GM23338 (cell line): ENCODE results near the gene CST3. TPM values are rescaled to one million over a fixed set of nuclear protein-coding genes. Genes with fewer than 3 reads are reported as not detected.

Source experiments
- ATAC-seq: fragments of 200-7000 bp; cut with Tn5 transposase; 3 replicates; pipeline ENCODE4 v1.9.1; 2020
- DNase-seq: peaks from one replicate; pipeline ENCODE4 v3.0.0-alpha.2; 2015; ENCODE audit warnings: low spot score
- H2AFZ ChIP-seq: fragments of 200-600 bp; sonication (generic); 2 replicates; pipeline ENCODE4 v1.8.0; 2016; ENCODE audit warnings: antibody characterized with exemption, mild to moderate bottlenecking, moderate library complexity
- H3F3A ChIP-seq: fragments of 200-600 bp; sonication (generic); replicated peaks from 2 replicates; pipeline ENCODE4 v1.8.0; 2017; ENCODE audit warnings: antibody characterized with exemption, mixed run types, low read depth
- H3K27ac ChIP-seq: fragments of 200-600 bp; sonication (generic); 2 replicates; pipeline ENCODE4 v1.6.1; 2016; ENCODE audit warnings: low read depth
- H3K27me3 ChIP-seq: fragments of 200-600 bp; sonication (generic); 2 replicates; pipeline ENCODE4 v1.8.0; 2016; ENCODE audit warnings: mild to moderate bottlenecking, mixed run types, moderate library complexity; ENCODE audit not compliant: insufficient read depth
- H3K36me3 ChIP-seq: fragments of 200-600 bp; sonication (generic); 2 replicates; pipeline ENCODE4 v1.8.0; 2016; ENCODE audit warnings: mild to moderate bottlenecking; ENCODE audit not compliant: insufficient read depth
- H3K4me1 ChIP-seq: fragments of 200-600 bp; sonication (generic); 2 replicates; pipeline ENCODE4 v1.8.0; 2016; ENCODE audit warnings: mild to moderate bottlenecking, moderate library complexity; ENCODE audit not compliant: insufficient read depth
- H3K4me2 ChIP-seq: fragments of 200-600 bp; sonication (generic); 2 replicates; pipeline ENCODE4 v1.7.1; 2017; ENCODE audit warnings: mixed run types
- H3K4me3 ChIP-seq: fragments of 200-600 bp; sonication (generic); 2 replicates; pipeline ENCODE4 v1.6.1; 2016; ENCODE audit warnings: mixed run types
- H3K79me2 ChIP-seq: fragments of 200-600 bp; sonication (generic); replicated peaks from 2 replicates; pipeline ENCODE4 v1.8.0; 2017; ENCODE audit warnings: mild to moderate bottlenecking; ENCODE audit not compliant: insufficient read depth
- H3K9me2 ChIP-seq: fragments of 200-600 bp; sonication (generic); 2 replicates; pipeline ENCODE4 v1.8.0; 2017; ENCODE audit not compliant: insufficient read depth
- H4K20me1 ChIP-seq: fragments of 200-600 bp; sonication (generic); replicated peaks from 2 replicates; pipeline ENCODE4 v1.8.0; 2017; ENCODE audit warnings: mild to moderate bottlenecking; ENCODE audit not compliant: insufficient read depth
- H3K27ac Mint-ChIP-seq: 2 replicates; pipeline ENCODE4 v1.8.0; 2020; ENCODE audit warnings: inconsistent platforms, mild to moderate bottlenecking, moderate library complexity, mixed read lengths
- H3K27me3 Mint-ChIP-seq: 3 replicates; pipeline ENCODE4 v1.8.0; 2022; ENCODE audit warnings: low read depth, mild to moderate bottlenecking, moderate library complexity, mixed read lengths, inconsistent platforms; ENCODE audit not compliant: insufficient read depth, poor library complexity
- H3K36me3 Mint-ChIP-seq: 3 replicates; pipeline ENCODE4 v1.8.0; 2021; ENCODE audit warnings: low read depth, mild to moderate bottlenecking, inconsistent platforms, moderate library complexity, mixed read lengths
- H3K4me1 Mint-ChIP-seq: 3 replicates; pipeline ENCODE4 v1.8.0; 2020; ENCODE audit warnings: mild to moderate bottlenecking, inconsistent platforms, mixed read lengths
- H3K4me3 Mint-ChIP-seq: 3 replicates; pipeline ENCODE4 v1.8.0; 2021; ENCODE audit warnings: moderate library complexity, mild to moderate bottlenecking, inconsistent platforms, mixed read lengths
- H3K9me3 Mint-ChIP-seq: 3 replicates; pipeline ENCODE4 v1.8.0; 2020; ENCODE audit warnings: moderate library complexity, mild to moderate bottlenecking, inconsistent platforms, mixed read lengths
- JUNB ChIP-seq: IDR thresholded peaks from one replicate; pipeline ENCODE4 v1.6.1; 2016; ENCODE audit warnings: antibody characterized with exemption; ENCODE audit not compliant: unreplicated experiment
- polyA plus RNA-seq: library from polyadenylated mRNA; unstranded; fragments of >200 nt; fragmentation: Nextera tagmentation; extraction: Ambion mirVana; gene quantifications from 2 replicates; pipeline ENCODE4 v1.2.1, GENCODE V29; 2016
- total RNA-seq: library from RNA; depleted of rRNA; stranded (reverse); fragments of >200 nt; shearing (Covaris generic); gene quantifications from 2 replicates; pipeline ENCODE4 v1.2.3, GENCODE V29; 2014; rRNA removed
- TF ChIP-seq, protein P1 (sequence below), 2 experiments: fragments of 200-600 bp in 1 of 2; sonication (generic) in 1 of 2; conservative IDR thresholded peaks; 2 replicates each; pipeline versions ENCODE4 v1.5.1 to v1.6.1; 2016 to 2017; ENCODE audit warnings: antibody characterized with exemption in 2 of 2, low read depth in 2 of 2, mild to moderate bottlenecking in 2 of 2, moderate library complexity in 1 of 2
- TF ChIP-seq, protein P2 (sequence below): IDR thresholded peaks from one replicate; pipeline ENCODE4 v1.6.1; 2018; ENCODE audit warnings: antibody characterized with exemption; ENCODE audit not compliant: unreplicated experiment

CST3 gene
- total and polyA plus RNA-seq, 2 experiments from 2014 or later = 51.8 to 71.5 TPM

DNA sequence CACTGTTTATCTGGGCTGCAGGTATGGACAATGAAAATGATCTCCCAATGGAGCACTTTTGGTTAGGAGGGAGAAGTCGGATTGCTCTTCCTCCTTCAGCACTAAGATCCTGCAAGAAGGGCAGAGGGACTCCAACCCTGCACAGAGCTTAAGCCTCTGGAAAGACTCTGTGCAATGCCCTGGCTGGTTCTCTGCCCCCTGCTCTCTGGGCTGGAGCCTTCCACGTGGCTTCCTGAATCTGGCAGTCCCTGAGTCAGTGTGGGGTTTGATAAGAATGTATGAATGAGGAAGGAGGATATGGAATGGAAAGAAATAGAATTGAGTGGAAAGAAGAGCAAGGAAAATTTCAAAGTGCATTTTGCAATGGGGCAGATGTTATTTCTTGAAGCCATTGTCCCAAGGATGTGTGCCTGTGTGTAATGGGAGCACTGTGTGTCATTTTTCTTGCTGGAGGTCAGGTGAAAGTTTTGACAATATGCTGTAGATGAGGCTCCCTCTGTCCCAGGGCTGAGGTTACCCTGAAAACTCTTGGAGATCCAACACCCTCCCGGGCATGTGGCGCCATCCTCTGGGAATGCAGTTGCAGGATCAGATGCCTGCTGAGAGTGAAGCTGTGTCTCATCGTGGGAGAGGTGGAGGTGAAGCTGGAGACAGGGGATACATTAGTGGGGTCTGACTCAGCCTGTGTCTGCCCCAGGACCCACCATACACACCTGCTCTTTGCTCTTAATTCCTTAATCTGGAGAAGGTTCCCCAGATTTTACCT lies 53.1 kb downstream of the CST3 start:
- no peaks in the 10 kb centered on the region; the same call in 1 of the 2 replicates for H3K27me3 ChIP-seq
- H3K4me1 ChIP-seq = no peaks in the 10 kb centered on the region
- peaks cover 13% of the 10 kb centered on the region; the same call in 1 of the 2 replicates for H3K9me2 ChIP-seq
- Mint-ChIP-seq H3K4me3 (no peak overlapping the region), H3K27ac (no peak overlapping the region), H3K27me3 (peaks cover 20% of the 10 kb centered on the region), H3K36me3 (peaks cover 10% of the 10 kb centered on the region; the same call in 1 of the 3 replicates), H3K4me1 (peaks cover 23% of the 10 kb centered on the region), H3K9me3 (peaks cover 21% of the 10 kb centered on the region)
- no peak overlapping the region for H3K27ac ChIP-seq
- peak; percentile 66 for ATAC-seq
- no peak overlapping the region for H3K4me3 ChIP-seq
- no peak overlapping the region for H2AFZ ChIP-seq
- H4K20me1 ChIP-seq = no peaks in the 10 kb centered on the region
- H3K4me2 ChIP-seq = no peak overlapping the region
- no peaks in the 10 kb centered on the region for H3K36me3 ChIP-seq
- peak; percentile 42 for DNase-seq
- H3K79me2 ChIP-seq = no peaks in the 10 kb centered on the region
- TF ChIP-seq, protein P1, sequence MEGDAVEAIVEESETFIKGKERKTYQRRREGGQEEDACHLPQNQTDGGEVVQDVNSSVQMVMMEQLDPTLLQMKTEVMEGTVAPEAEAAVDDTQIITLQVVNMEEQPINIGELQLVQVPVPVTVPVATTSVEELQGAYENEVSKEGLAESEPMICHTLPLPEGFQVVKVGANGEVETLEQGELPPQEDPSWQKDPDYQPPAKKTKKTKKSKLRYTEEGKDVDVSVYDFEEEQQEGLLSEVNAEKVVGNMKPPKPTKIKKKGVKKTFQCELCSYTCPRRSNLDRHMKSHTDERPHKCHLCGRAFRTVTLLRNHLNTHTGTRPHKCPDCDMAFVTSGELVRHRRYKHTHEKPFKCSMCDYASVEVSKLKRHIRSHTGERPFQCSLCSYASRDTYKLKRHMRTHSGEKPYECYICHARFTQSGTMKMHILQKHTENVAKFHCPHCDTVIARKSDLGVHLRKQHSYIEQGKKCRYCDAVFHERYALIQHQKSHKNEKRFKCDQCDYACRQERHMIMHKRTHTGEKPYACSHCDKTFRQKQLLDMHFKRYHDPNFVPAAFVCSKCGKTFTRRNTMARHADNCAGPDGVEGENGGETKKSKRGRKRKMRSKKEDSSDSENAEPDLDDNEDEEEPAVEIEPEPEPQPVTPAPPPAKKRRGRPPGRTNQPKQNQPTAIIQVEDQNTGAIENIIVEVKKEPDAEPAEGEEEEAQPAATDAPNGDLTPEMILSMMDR (conservative IDR thresholded peaks at IDR 0.05; ENCODE audit: low read depth in 2 of 2) = peak; percentile 36 to 68
- no peak for TF ChIP-seq JUNB
- TF ChIP-seq, protein P2, sequence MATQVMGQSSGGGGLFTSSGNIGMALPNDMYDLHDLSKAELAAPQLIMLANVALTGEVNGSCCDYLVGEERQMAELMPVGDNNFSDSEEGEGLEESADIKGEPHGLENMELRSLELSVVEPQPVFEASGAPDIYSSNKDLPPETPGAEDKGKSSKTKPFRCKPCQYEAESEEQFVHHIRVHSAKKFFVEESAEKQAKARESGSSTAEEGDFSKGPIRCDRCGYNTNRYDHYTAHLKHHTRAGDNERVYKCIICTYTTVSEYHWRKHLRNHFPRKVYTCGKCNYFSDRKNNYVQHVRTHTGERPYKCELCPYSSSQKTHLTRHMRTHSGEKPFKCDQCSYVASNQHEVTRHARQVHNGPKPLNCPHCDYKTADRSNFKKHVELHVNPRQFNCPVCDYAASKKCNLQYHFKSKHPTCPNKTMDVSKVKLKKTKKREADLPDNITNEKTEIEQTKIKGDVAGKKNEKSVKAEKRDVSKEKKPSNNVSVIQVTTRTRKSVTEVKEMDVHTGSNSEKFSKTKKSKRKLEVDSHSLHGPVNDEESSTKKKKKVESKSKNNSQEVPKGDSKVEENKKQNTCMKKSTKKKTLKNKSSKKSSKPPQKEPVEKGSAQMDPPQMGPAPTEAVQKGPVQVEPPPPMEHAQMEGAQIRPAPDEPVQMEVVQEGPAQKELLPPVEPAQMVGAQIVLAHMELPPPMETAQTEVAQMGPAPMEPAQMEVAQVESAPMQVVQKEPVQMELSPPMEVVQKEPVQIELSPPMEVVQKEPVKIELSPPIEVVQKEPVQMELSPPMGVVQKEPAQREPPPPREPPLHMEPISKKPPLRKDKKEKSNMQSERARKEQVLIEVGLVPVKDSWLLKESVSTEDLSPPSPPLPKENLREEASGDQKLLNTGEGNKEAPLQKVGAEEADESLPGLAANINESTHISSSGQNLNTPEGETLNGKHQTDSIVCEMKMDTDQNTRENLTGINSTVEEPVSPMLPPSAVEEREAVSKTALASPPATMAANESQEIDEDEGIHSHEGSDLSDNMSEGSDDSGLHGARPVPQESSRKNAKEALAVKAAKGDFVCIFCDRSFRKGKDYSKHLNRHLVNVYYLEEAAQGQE = no peak
- H3F3A ChIP-seq = no peaks in the 10 kb centered on the region

Other genes starting within 250 kb of the CST3 start
- gene NAPB, start 216.5 kb downstream of the CST3 start, total RNA-seq = 12.9 and 18.1 TPM in 2 replicates
- 7.3 and 8.1 TPM in 2 replicates for gene NAPB, start 216.5 kb downstream of the CST3 start, polyA plus RNA-seq
- not detected in 2 replicates for gene CSTL1, start 198.3 kb downstream of the CST3 start, total RNA-seq
- not detected in 2 replicates for gene CSTL1, start 198.3 kb downstream of the CST3 start, polyA plus RNA-seq
- gene CST11, start 185.1 kb downstream of the CST3 start, total RNA-seq = not detected in 2 replicates
- gene CST11, start 185.1 kb downstream of the CST3 start, polyA plus RNA-seq = 0.73 TPM in 1 of 2 replicates, not detected in the other
- not detected in 2 replicates for gene CST8, start 146.8 kb downstream of the CST3 start, total RNA-seq
- gene CST8, start 146.8 kb downstream of the CST3 start, polyA plus RNA-seq = not detected in 2 replicates
- not detected in 2 replicates for gene CST9L, start 69.5 kb downstream of the CST3 start, total RNA-seq
- gene CST9L, start 69.5 kb downstream of the CST3 start, polyA plus RNA-seq = not detected in 2 replicates
- gene CST9, start 32.0 kb downstream of the CST3 start, total RNA-seq = not detected in 2 replicates
- not detected in 2 replicates for gene CST9, start 32.0 kb downstream of the CST3 start, polyA plus RNA-seq
- not detected in 2 replicates for gene CST4, start 51.1 kb upstream of the CST3 start, total RNA-seq
- not detected in 2 replicates for gene CST4, start 51.1 kb upstream of the CST3 start, polyA plus RNA-seq
- gene CST1, start 113.0 kb upstream of the CST3 start, total RNA-seq = 1.8 and 2.7 TPM in 2 replicates
- gene CST1, start 113.0 kb upstream of the CST3 start, polyA plus RNA-seq = 4.0 and 4.9 TPM in 2 replicates
- gene CST2, start 188.8 kb upstream of the CST3 start, total RNA-seq = not detected in 2 replicates
- gene CST2, start 188.8 kb upstream of the CST3 start, polyA plus RNA-seq = not detected in 2 replicates
- not detected in 2 replicates for gene CST5, start 241.8 kb upstream of the CST3 start, total RNA-seq
- gene CST5, start 241.8 kb upstream of the CST3 start, polyA plus RNA-seq = not detected in 2 replicates